RPMI8226 (cell line): ENCODE results near the gene XBP1.
A peak's percentile ranks its signal among the peaks of the same experiment; 100 is the strongest.
"Not testable (repeated sequence)": the region's sequence is repeated elsewhere in the genome, so short reads cannot be mapped to it uniquely, and the experiment has no call there.

Experiments
- DNase-seq: peaks from one replicate; pipeline ENCODE4 v3.0.0-alpha.2; 2015

XBP1 gene

GRCh38 chr22:28817919-28818859, 17.8 kb upstream of the XBP1 start:
- DNase-seq, result peak; percentile 27

DNA sequence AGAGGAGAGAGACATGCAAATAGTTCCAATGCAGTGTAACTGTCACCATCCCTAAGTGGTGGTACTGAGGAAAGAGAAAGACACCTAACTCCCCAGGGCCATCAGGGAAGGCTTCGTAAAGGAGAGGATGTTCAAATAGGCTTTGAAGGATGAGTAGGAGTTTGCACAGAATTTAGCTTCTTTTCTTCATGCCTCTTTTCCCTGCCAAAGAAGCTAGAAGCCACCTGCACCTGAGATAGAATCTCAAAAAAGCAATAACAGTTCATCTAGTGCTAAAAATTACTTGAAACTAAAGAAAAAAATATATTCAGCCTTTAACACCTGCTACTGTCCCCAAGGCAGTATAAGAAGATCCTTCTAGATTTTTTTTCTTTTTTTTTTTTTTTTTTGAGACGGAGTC, 16.7 kb upstream of the XBP1 start:
- DNase-seq, result no peak

- DNase-seq, result no peak
These were observed 15.4 kb upstream of the XBP1 start for GRCh38 chr22:28815729-28816128.

DNA sequence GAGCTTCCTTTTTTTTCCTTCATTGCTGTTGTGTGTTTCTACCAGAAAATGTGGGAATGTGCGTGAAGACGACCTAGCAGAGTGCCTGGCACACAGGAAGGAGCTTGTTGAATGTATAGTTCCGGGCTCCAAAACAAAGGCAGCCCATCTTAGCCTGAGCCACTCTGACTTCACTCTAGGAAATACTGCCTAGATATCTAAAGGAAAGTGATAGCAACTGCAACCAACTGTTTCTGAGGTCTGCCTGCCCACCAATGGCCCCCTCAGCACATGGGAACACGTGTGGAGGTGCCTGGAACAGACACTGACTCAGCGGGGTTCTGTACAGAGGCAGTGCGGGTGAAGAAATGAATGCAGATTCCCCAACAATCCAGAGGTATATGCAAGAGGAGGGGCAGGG, 14.7 kb upstream of the XBP1 start:
- DNase-seq, result no peak

DNA sequence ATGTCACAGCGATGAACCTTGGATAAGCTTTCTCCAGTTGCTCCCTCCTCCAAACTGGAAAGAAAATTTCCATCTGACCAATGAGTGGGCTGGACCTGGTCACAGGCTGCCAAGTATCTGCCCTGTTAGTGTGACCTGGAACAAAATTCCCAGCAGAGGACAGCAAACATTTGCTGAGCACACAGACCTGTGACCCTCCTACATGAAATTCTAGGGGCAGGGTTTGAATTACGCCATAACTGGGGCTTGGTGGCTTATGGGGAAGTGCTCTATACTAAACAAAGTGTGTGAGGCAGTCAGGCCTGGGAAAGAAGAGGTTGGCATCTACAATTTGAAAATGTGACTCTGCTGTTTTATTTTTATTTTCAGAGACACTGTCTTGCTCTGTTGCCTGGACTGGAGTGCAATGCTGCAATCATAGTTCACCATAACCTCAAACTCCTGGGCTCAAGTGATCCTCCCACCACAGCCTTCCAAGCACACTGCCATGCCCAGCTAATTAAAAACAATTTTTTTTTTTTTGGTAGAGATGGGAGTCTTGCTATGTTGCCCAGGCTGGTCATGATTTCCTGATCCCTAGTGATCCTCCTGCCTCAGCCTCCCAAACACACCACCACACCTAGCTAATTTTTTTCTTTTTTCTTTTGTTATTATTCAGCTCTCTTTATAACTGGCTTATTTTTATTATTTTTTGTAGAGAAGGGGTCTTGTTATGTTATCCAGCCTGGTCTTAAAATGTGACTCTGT, 13.6 kb upstream of the XBP1 start:
- no peak for DNase-seq

DNA sequence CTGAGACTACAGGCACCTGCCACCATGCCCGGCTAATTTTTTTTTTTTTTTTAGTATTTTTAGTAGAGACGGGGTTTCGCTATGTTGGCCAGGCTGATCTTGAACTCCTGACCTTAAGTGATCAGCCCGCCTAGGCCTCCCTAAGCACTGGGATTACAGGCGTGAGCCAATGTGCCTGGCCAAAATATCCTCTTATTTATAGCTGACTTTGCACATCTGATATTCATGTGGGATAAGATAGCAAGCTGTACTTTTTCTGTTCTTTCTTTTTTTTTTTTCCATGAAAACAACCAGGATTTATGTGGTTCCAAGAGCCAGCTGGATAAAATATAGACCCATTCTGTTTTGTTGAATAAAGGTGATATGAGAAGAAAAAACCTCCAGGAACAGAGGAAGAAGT, 12.1 kb upstream of the XBP1 start:
- DNase-seq, result peak; percentile 34

DNA sequence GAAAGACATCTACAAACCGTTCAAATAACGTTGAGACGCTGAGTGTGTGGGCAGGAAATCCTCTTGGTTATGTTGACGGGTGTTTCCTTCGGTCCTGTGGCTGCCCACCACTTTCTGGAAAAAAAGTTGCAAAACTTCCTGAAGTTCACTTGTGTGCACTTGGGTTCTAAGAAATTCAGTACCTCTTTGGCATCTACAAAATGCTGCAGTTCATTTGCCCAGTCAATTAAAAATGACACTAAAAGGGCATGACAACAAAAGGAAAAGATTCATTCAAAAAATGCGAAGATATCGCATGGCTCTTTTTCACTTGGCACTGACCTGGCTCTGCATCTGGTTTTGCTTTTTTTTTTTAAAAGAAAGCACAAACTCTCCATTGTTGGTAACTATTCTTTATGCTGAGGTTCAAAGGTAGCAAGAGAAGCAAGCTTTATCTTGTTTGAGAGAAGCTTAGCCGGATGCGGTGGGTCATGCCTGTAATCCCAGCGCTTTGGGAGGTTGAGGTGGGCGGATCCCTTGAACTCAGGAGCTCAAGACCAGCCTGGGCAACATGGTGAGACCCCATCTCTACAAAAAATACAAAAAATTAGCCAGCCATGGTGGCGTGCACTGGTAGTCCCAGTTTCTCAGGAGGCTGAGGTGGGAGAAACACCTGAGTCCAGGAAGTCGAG, 10.6 kb upstream of the XBP1 start:
- no peak for DNase-seq

- DNase-seq, result no peak
These were observed 8.5 kb upstream of the XBP1 start for GRCh38 chr22:28808716-28809355.

- DNase-seq, result not testable (repeated sequence)
These were observed 5.1 kb upstream of the XBP1 start for GRCh38 chr22:28805426-28805825.

DNA sequence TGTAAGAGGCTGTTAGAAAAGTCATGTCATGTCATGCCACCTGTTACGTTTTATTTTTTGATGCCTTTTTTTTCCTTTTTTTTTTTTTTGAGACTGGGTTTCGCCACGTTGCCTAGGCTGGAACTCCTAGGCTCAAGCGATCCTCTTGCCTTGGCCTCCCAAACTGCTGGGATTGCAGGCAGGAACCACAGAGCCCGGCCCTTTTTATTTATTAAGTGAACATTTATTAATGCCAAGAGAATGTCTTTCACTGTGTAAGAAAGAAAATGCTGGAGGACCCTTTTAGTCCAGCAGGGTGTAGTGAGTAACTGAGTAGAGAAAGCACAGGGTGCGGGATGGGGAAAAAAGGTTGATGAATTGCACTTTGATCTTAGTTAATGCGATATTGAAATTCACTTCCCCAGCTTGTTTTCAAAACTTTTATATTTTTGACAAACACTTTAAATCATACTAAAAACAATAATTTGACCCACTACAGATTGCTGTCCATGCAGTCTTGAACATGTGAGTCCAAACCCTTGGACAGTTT, 2.3 kb upstream of the XBP1 start:
- DNase-seq, result peak; percentile 72

DNA sequence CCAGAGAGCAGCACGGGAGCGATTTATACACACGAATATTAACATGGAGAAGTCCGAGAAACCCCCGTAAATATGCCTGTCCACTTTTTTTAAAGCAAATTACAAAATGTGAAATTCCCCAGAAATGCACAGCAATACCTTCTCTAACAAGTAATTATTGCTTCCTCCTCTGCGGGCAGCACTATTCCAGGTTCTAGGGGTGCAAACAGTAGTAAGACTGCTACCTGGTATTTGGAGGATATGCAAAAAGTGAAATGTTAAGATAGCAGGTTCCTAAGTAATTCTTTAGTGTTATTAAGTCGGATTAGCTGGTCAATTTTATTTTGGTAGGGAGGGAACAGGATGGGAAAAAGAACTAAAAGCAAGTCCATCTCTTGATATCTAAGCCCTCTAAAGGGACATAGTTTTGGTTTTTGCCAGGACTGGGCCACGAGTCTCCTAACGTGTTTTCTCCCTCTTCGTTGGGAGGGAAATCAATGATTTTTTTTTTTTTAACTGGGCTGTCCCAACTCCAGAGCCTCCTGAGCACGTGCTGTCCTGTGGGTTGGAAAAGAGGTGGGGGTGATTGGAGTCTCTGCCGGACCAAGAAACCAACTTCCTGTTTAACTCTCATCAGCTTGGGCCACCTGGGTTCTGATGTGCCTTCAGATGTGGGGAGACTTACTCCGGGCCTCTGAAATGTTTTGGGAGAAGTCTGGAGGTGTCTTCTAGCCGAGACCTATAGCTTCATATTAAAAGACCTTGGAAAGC, 1.7 kb upstream of the XBP1 start:
- DNase-seq, result peak; percentile 86

DNA sequence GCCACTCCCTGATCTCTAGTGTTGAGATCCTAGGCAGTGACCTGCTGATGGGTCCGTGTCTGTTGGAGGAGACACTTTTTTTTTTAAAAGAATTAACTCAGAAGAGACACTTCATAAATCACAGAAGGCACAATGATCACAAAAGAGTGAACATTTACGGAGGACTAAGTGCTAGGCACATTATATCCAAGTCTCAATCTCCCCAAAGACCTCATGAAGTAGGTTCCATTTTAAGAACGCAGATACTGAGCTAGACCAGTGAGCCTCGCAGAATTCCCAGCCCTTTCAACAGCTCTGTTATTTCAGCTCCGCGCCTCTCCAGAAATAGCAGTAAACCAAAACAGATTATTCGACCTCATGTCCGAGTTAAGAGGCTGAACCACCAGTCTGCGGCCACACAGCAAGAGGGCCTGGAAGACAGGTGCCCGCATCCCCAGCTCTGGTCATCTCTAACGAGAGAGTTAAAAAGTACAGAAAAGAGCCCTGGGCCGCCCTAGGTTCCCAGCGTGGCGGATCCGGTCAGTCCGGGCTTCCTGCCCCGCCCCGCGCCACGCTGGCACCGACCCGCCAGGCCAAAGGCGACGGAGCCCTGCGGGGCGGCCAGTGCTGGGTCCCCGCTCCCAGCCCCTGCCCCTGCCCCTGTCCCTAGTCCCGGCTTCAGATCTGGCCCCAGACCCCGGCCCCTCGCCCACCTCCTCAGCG, 612 bp downstream of the XBP1 start:
- peak; percentile 35 for DNase-seq

DNA sequence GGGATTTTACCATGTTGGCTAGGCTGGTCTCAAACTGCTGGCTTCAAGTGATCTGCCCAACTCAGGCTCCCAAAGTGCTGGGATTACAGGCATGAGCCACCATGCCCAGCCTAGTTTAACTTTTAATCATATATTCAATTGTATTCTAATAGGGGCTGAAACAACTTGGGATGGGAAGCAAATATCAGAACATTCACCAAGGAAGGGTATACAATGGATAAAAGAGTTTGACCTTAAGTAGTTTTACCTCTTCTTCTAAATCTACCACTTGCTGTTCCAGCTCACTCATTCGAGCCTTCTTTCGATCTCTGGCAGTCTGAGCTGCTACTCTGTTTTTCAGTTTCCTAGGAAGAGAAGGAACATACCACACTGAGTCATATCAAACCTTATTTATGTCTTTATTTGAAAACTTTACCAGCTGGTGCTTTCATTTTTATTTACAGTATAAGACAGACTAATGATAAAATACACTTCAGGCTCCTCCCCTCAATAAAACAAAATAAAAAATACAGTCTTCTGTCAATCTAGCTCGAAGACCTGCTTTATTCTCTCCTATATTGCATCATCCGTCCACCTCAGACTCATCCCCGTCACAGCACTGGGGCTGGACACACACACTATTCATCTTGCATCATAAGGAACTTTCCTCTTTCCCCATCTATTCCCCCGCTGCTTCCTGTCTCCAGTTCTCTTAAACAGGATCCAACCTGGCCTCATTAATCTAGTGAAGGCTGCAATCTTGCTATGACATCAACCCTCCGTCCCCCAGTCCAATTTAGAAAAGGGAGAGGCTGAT, 1.4 kb downstream of the XBP1 start:
- DNase-seq, result peak; percentile 40

- DNase-seq, result no peak
These were observed 4.2 kb downstream of the XBP1 start for GRCh38 chr22:28795932-28796856.

- no peak for DNase-seq
These were observed 5.2 kb downstream of the XBP1 start for GRCh38 chr22:28795071-28795693.

DNA sequence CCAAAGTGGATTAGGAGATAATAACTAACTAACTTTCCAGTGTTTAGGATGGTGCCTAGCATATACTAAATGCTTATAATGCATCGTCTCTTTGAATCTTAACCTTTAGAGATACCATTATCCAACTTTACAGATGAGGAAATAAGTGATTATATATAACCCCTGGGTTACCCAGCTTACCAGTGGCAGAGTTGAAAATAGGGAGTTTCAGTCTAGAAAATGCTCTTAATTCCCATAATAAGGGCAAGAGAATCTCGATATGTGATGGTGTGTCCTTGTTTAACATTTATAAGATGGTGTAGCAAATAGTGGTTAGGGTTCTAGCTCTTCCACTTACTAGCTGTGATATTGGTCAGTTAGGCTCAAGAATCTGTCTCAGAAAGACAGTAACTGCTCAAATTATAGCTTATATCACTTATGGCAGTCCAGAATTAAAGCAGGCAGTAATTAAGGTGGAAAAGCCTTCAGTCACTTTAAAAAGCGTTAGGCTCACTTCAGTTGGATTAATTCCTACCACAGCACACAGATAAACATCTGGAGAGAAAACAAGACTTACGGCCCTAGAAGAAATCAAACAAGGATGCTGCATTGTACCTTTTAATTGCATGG, 6.3 kb downstream of the XBP1 start:
- DNase-seq, result no peak

DNA sequence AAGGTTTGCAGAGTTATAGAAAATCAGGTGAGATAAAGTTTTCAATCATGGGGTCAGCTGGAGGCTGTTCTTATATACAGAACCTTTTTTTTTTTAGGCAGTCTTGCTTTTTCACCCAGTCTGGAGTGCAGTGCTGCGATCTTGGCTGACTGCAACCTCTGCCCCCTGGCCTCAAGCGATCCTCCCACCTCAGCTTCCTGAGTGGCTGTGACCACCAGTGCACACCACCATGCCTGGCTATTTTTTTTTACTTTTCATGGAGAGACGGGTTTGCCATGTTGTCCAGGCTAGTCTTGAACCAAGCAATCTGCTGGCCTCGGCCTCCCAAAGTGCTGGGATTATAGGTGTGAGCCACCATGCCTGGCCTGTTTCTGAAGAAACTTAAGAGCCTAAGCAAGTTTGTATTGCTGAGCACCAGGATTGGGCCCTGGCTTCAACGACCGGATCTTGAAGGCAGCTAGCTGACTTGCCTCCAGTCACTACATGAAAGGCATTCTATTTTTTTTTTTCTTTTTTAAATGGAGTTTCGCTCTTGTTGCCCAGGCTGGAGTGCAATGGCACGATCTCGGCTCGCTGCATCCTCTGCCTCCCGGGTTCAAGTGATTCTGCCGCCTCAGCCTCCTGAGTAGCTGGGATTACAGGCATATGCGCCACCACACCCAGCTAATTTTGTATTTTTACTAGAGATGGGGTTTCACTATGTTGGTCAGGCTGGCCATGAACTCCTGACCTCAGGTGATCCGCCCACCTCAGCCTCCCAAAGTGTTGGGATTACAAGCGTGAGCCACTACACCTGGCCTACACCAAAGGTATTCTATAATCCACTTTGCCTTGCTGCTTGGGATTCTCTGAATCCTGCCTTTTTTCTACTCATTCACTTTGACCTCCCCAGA, 7.6 kb downstream of the XBP1 start:
- DNase-seq, result peak; percentile 73
